T-cell (primary cell): Measurements from ENCODE around the gene AURKB. TPM values are rescaled to one million over a fixed set of nuclear protein-coding genes. Genes with fewer than 3 reads are reported as not detected.

Source experiments
- ATAC-seq, 4 experiments: fragments of 200-7000 bp in 3 of 4; fragments of 150-1000 bp in 1 of 4; cut with Tn5 transposase; replicated peaks in 1 of 4; 1 replicate in 3 of 4; 2 replicates in 1 of 4; pipeline ENCODE4 v1.10.0; 2021; ENCODE audit warnings: moderate library complexity in 3 of 4, mild to moderate bottlenecking in 2 of 4, moderate number of reproducible peaks in 1 of 4
- CTCF ChIA-PET, 2 donors: fragments of 300-600 bp; sonication (Branson Sonifier 250); formaldehyde crosslinking; loops; one replicate each; lab custom pipeline; 2022; ENCODE audit warnings: antibody characterized with exemption in 2 of 2; lab: Charles Lee
- POLR2A ChIA-PET, 2 donors: fragments of 300-600 bp; sonication (Branson Sonifier 250); formaldehyde crosslinking; loops; one replicate each; lab custom pipeline; 2022; ENCODE audit warnings: antibody characterized with exemption in 2 of 2; lab: Charles Lee
- DNase-seq, 35 experiments: peaks; one replicate each; pipeline versions ENCODE4 v3.0.0 to v3.0.0-alpha.2; 2013 to 2023
- H3K27ac ChIP-seq: one replicate; pipeline ENCODE4 v1.5.1; 2013; ENCODE audit warnings: low read length
- H3K27me3 ChIP-seq, 2 experiments: replicated peaks in 1 of 2; 1 replicate in 1 of 2; 2 replicates in 1 of 2; pipeline versions ENCODE4 v1.6.1 to v1.7.0; 2013; ENCODE audit warnings: low read length in 1 of 2, mixed read lengths in 1 of 2; ENCODE audit not compliant: control insufficient read depth in 2 of 2, insufficient read depth in 2 of 2; ENCODE audit errors: extremely low read depth in 1 of 2
- H3K36me3 ChIP-seq, 2 donors: 1 replicate in 1 of 2; 2 replicates in 1 of 2; pipeline versions ENCODE4 v1.6.1 to v1.7.0; 2013; ENCODE audit warnings: low read length in 1 of 2; ENCODE audit not compliant: control insufficient read depth in 2 of 2, insufficient read depth in 1 of 2; ENCODE audit errors: extremely low read depth in 1 of 2
- H3K4me1 ChIP-seq, 2 experiments: 1 replicate in 1 of 2; 2 replicates in 1 of 2; pipeline versions ENCODE4 v1.6.1 to v1.7.0; 2013; ENCODE audit warnings: low read length in 2 of 2, mixed read lengths in 1 of 2; ENCODE audit not compliant: insufficient read depth in 2 of 2, control insufficient read depth in 1 of 2; ENCODE audit errors: extremely low read depth in 1 of 2
- H3K4me3 ChIP-seq, 2 donors: 1 replicate in 1 of 2; 2 replicates in 1 of 2; pipeline versions ENCODE4 v1.5.1 to v1.7.0; 2013; ENCODE audit warnings: mild to moderate bottlenecking in 2 of 2, low read length in 1 of 2, moderate library complexity in 1 of 2; ENCODE audit not compliant: control insufficient read depth in 1 of 2; ENCODE audit errors: extremely low read depth in 1 of 2
- H3K9me3 ChIP-seq: 2 replicates; pipeline ENCODE4 v1.7.0; 2013
- H3K27ac Mint-ChIP-seq, 2 donors: one replicate each; pipeline ENCODE4 v1.8.0; 2020 to 2021; ENCODE audit warnings: mild to moderate bottlenecking in 2 of 2, mixed read lengths in 2 of 2
- H3K27me3 Mint-ChIP-seq, 2 donors: one replicate each; pipeline ENCODE4 v1.8.0; 2021 to 2022; ENCODE audit warnings: mixed read lengths in 2 of 2
- H3K36me3 Mint-ChIP-seq: one replicate; pipeline ENCODE4 v1.8.0; 2021; ENCODE audit warnings: mixed read lengths
- H3K4me1 Mint-ChIP-seq, 3 donors: one replicate each; pipeline ENCODE4 v1.8.0; 2020 to 2022; ENCODE audit warnings: mixed read lengths in 3 of 3, mild to moderate bottlenecking in 1 of 3
- H3K4me3 Mint-ChIP-seq, 3 donors: one replicate each; pipeline ENCODE4 v1.8.0; 2020 to 2022; ENCODE audit warnings: mild to moderate bottlenecking in 3 of 3, mixed read lengths in 3 of 3, moderate library complexity in 3 of 3
- H3K9me3 Mint-ChIP-seq, 3 donors: one replicate each; pipeline ENCODE4 v1.8.0; 2020 to 2022; ENCODE audit warnings: mixed read lengths in 3 of 3
- WGBS: methylation state at CpG from one replicate; pipeline ENCODE4 v1.1.5; 2013; ENCODE audit warnings: missing lambda C conversion rate; ENCODE audit not compliant: insufficient coverage; 5-methylcytosine and 5-hydroxymethylcytosine counted together
- total RNA-seq, 35 experiments: library from RNA in 6 of 35; stranded (reverse) in 6 of 35; fragments of 120-200 nt in 1 of 35; gene quantifications; one replicate each; pipeline versions ENCODE4 v1.2.1 to v1.2.4 and lab custom pipeline; 2013 to 2026

AURKB gene
- total RNA-seq, result 1 to 10 TPM; 1.0 to 2.7 (median 1.7) TPM
- 0.98 TPM for total RNA-seq (2013)
- 0 to 5.1 (median 0.67) reads per million in 29 experiments for total RNA-seq (lab: John Stamatoyannopoulos, UW)

- H3K36me3 ChIP-seq, result no peaks in the 10 kb centered on the region
- H3K4me3 ChIP-seq, result peak within 1 kb of the TSS; percentile 59 to 78
- ATAC-seq, result peak; percentile 98 to 100 (median 100)
- no peaks in the 10 kb centered on the region for H3K27me3 ChIP-seq
- Mint-ChIP-seq H3K4me1 (peaks cover 15 to 23% (median 19%) of the 10 kb centered on the region in 3 donors), H3K27me3 (no peaks in the 10 kb centered on the region), H3K9me3 (no peaks in the 10 kb centered on the region), H3K36me3 (no peaks in the 10 kb centered on the region), H3K27ac (peak within 1 kb of the TSS; percentile 79 to 89), H3K4me3 (peak within 1 kb of the TSS; percentile 84 to 88 (median 86))
- POLR2A ChIA-PET, result interaction anchor here (0.7 to 1.5 kb wide), 7 partner anchors 11 to 91 kb away, joined by 3 to 10 read pairs (median 3); partner anchors contain the start of gene BORCS6 (in 1 of the 2)
- CTCF ChIA-PET, result interaction anchor here in 1 of 2 donors (0.6 to 2.0 kb wide), 4 partner anchors 12 to 37 kb away, joined by 3 to 7 read pairs (median 5); no protein-coding TSS in a partner anchor
- H3K27ac ChIP-seq, result peak within 1 kb of the TSS; percentile 74
- H3K4me1 ChIP-seq, result peaks cover 2 to 17% of the 10 kb centered on the region in 2 experiments
- 3% methylated on average over 33 of the region's 46 CpGs for WGBS
- H3K9me3 ChIP-seq, result no peaks in the 10 kb centered on the region
- peak; percentile 74 to 98 (median 91) for DNase-seq
These were observed at the start of gene AURKB for GRCh38 chr17:8209907-8210760. Gene AURKB (minus strand): TSS chr17:8210575. CDS start chr17:8210224, 351 bp downstream.

DNA sequence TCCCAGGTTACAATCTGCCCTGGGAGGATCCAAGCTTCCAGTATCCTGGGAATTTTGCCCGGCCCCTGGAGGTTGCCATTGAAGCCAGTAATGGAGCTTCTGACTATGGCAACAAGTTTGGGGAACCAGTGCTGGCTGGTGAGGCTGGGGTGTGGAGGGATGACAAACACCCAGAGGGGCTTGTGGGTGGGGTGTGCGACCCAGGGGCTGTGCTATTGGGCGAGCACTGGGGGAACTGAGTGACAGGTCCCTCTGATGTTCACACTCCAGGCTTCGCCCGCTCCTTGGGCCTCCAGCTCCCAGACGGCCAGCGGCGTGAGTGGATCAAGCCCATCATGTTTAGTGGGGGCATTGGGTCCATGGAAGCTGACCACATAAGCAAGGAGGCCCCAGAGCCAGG is 47.4 kb upstream of the AURKB start:
- WGBS, result 98% methylated on average over 7 of the region's 8 CpGs
- CTCF ChIA-PET, result interaction anchor here in 1 of 2 donors (0.6 kb wide), 1 partner anchor 10 kb away, joined by 4 read pairs; the partner anchor contains the start of gene CTC1
- H3K9me3 Mint-ChIP-seq, result no peaks in the 10 kb centered on the region

GRCh38 chr17:8256691-8257090 is 46.3 kb upstream of the AURKB start:
- Histone ChIP-seq H3K36me3 (peaks cover 18 to 38% of the 10 kb centered on the region in 2 donors), H3K4me1 (no peaks in the 10 kb centered on the region), H3K9me3 (no peaks in the 10 kb centered on the region), H3K27me3 (no peaks in the 10 kb centered on the region), H3K27ac (no peak overlapping the region), H3K4me3 (no peak overlapping the region)
- CTCF ChIA-PET, result no interaction called here
- POLR2A ChIA-PET, result no interaction called here
- Mint-ChIP-seq H3K27ac (peak overlapping the region in 1 of 2 donors; percentile 23), H3K36me3 (peaks cover 25% of the 10 kb centered on the region), H3K9me3 (no peaks in the 10 kb centered on the region), H3K4me3 (no peak overlapping the region), H3K4me1 (no peaks in the 10 kb centered on the region), H3K27me3 (no peaks in the 10 kb centered on the region)
- DNase-seq (no peak), ATAC-seq (no peak)
- 100% methylated on average over 6 of the region's 6 CpGs for WGBS

More for the DNA sequence above, 47.4 kb upstream of the AURKB start:
- POLR2A ChIA-PET, result interaction anchor here in 1 of 2 donors (0.7 kb wide), 1 partner anchor 169 kb away, joined by 3 read pairs; no protein-coding TSS in a partner anchor
- Mint-ChIP-seq H3K27me3 (no peaks in the 10 kb centered on the region), H3K27ac (no peak overlapping the region), H3K4me3 (no peak overlapping the region), H3K4me1 (no peaks in the 10 kb centered on the region), H3K36me3 (peaks cover 31% of the 10 kb centered on the region)
- DNase-seq (no peak), ATAC-seq (no peak)
- Histone ChIP-seq H3K9me3 (no peaks in the 10 kb centered on the region), H3K27ac (no peak overlapping the region), H3K36me3 (peaks cover 18 to 41% of the 10 kb centered on the region in 2 donors), H3K27me3 (no peaks in the 10 kb centered on the region), H3K4me1 (no peaks in the 10 kb centered on the region), H3K4me3 (no peak overlapping the region)

GRCh38 chr17:8256291-8256690 is 45.9 kb upstream of the AURKB start:
- Histone ChIP-seq H3K9me3 (no peaks in the 10 kb centered on the region), H3K4me3 (no peak overlapping the region), H3K4me1 (no peaks in the 10 kb centered on the region), H3K27me3 (no peaks in the 10 kb centered on the region), H3K36me3 (peaks cover 18 to 38% of the 10 kb centered on the region in 2 donors), H3K27ac (no peak overlapping the region)
- no peaks in the 10 kb centered on the region for H3K9me3 Mint-ChIP-seq
- DNase-seq, result no peak
- CTCF ChIA-PET, result no interaction called here
- H3K27me3 Mint-ChIP-seq, result no peaks in the 10 kb centered on the region
- peak overlapping the region in 1 of 2 donors; percentile 23 for H3K27ac Mint-ChIP-seq
- H3K4me3 Mint-ChIP-seq, result no peak overlapping the region
- peaks cover 25% of the 10 kb centered on the region for H3K36me3 Mint-ChIP-seq
- WGBS, result 98% methylated on average over 5 of the region's 10 CpGs
- no peaks in the 10 kb centered on the region for H3K4me1 Mint-ChIP-seq
- no peak for ATAC-seq
- POLR2A ChIA-PET, result interaction anchor here in 1 of 2 donors (0.6 kb wide), 1 partner anchor 62 kb away, joined by 4 read pairs; no protein-coding TSS in a partner anchor

- Mint-ChIP-seq H3K27ac (no peak overlapping the region), H3K4me3 (no peak overlapping the region), H3K27me3 (no peaks in the 10 kb centered on the region), H3K36me3 (peaks cover 19% of the 10 kb centered on the region), H3K4me1 (peaks cover 2 to 4% (median 3%) of the 10 kb centered on the region in 3 donors), H3K9me3 (no peaks in the 10 kb centered on the region)
- ATAC-seq (no peak), DNase-seq (no peak)
- CTCF ChIA-PET, result no interaction called here
- no peaks in the 10 kb centered on the region for H3K9me3 ChIP-seq
- H3K27me3 ChIP-seq, result no peaks in the 10 kb centered on the region
- no peak overlapping the region for H3K27ac ChIP-seq
- H3K36me3 ChIP-seq, result peaks cover 18 to 38% of the 10 kb centered on the region in 2 donors
- 98% methylated on average over 5 of the region's 9 CpGs for WGBS
- H3K4me1 ChIP-seq, result no peaks in the 10 kb centered on the region
- POLR2A ChIA-PET, result interaction anchor here in 1 of 2 donors (0.6 kb wide), 1 partner anchor 61 kb away, joined by 4 read pairs; no protein-coding TSS in a partner anchor
- H3K4me3 ChIP-seq, result no peak overlapping the region
These were observed 45.1 kb upstream of the AURKB start for GRCh38 chr17:8255499-8255898.

- ATAC-seq (no peak), DNase-seq (no peak)
- Histone ChIP-seq H3K36me3 (peaks cover 18 to 38% of the 10 kb centered on the region in 2 donors), H3K4me1 (peaks cover 2 to 3% of the 10 kb centered on the region in 2 experiments), H3K9me3 (no peaks in the 10 kb centered on the region), H3K4me3 (no peak overlapping the region), H3K27me3 (no peaks in the 10 kb centered on the region), H3K27ac (no peak overlapping the region)
- Mint-ChIP-seq H3K9me3 (no peaks in the 10 kb centered on the region), H3K36me3 (peaks cover 19% of the 10 kb centered on the region), H3K4me3 (no peak overlapping the region), H3K27ac (no peak overlapping the region), H3K4me1 (peaks cover 9 to 10% (median 9%) of the 10 kb centered on the region in 3 donors), H3K27me3 (no peaks in the 10 kb centered on the region)
- 100% methylated on average over 2 of the region's 11 CpGs for WGBS
- POLR2A ChIA-PET, result no interaction called here
- CTCF ChIA-PET, result no interaction called here
These were observed 44.5 kb upstream of the AURKB start for GRCh38 chr17:8254881-8255280.
